ENCODE data around the gene EMILIN1.

The EMILIN1 gene

GRCh38 chr2:27086724-27087593, 8.5 kb downstream of the EMILIN1 start, which contains the start of gene KHK:
Gene KHK, plus strand, starts transcription at chr2:27086772. Its CDS starts 488 bp downstream, at chr2:27087260.
- H3K4me1 ChIP-seq (ENCODE audit: control insufficient read depth, insufficient read depth, low read length): no peaks in the 10 kb centered on the region
- no peaks in the 10 kb centered on the region for H3K9me3 ChIP-seq (ENCODE audit: control insufficient read depth, insufficient read depth, low read length)
- no peaks in the 10 kb centered on the region; the same call in 1 of the 2 replicates for H3K36me3 ChIP-seq (ENCODE audit: control insufficient read depth, insufficient read depth, low read length)
- H3K27me3 ChIP-seq (ENCODE audit: control insufficient read depth, insufficient read depth, low read length): no peaks in the 10 kb centered on the region
- no CpG with 5 or more reads among the region's 54 CpGs for WGBS (ENCODE audit: insufficient coverage, insufficient read length)
- no peak for DNase-seq (ENCODE audit: low read depth, low spot score)
- H3K4me3 ChIP-seq (ENCODE audit: low read length): peak within 1 kb of the TSS; percentile 53; the same call in 1 of the 2 replicates
- H3K27ac ChIP-seq (ENCODE audit: low read length): no peak within 1 kb of the TSS

GRCh38 chr2:27087823-27088410, 9.5 kb downstream of the EMILIN1 start:
- Histone ChIP-seq H3K27me3 (ENCODE audit: control insufficient read depth, insufficient read depth, low read length) (no peaks in the 10 kb centered on the region), H3K9me3 (ENCODE audit: control insufficient read depth, insufficient read depth, low read length) (no peaks in the 10 kb centered on the region), H3K36me3 (ENCODE audit: control insufficient read depth, insufficient read depth, low read length) (no peaks in the 10 kb centered on the region), H3K27ac (ENCODE audit: low read length) (no peak overlapping the region), H3K4me3 (ENCODE audit: low read length) (no peak overlapping the region), H3K4me1 (ENCODE audit: control insufficient read depth, insufficient read depth, low read length) (no peaks in the 10 kb centered on the region)
- no CpG with 5 or more reads among the region's 5 CpGs for WGBS (ENCODE audit: insufficient coverage, insufficient read length)
- no peak for DNase-seq (ENCODE audit: low read depth, low spot score)

DNA sequence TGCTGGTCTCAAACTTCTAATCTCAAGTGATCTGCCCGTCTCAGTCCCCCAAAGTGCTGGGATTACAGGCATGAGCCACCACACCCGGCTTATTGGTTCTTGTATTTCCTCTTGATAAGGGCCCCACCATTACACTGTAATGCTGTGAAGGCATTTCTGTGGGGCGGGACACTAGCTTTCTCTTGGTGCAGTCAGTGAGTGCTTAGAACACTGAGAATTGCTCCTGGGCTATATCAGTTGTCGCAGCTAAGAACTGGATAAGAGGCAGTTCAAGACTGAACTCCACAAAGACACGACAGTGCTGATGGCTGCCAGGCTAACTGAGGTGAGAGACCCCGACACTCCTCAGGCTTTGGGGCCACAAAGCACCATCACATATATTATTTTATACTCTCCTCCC, 10.2 kb downstream of the EMILIN1 start:
- Histone ChIP-seq H3K4me1 (ENCODE audit: control insufficient read depth, insufficient read depth, low read length) (no peaks in the 10 kb centered on the region), H3K36me3 (ENCODE audit: control insufficient read depth, insufficient read depth, low read length) (no peaks in the 10 kb centered on the region), H3K4me3 (ENCODE audit: low read length) (no peak overlapping the region), H3K27ac (ENCODE audit: low read length) (no peak overlapping the region), H3K9me3 (ENCODE audit: control insufficient read depth, insufficient read depth, low read length) (no peaks in the 10 kb centered on the region), H3K27me3 (ENCODE audit: control insufficient read depth, insufficient read depth, low read length) (no peaks in the 10 kb centered on the region)
- no peak for DNase-seq (ENCODE audit: low read depth, low spot score)
- no CpG with 5 or more reads among the region's 6 CpGs for WGBS (ENCODE audit: insufficient coverage, insufficient read length)

DNA sequence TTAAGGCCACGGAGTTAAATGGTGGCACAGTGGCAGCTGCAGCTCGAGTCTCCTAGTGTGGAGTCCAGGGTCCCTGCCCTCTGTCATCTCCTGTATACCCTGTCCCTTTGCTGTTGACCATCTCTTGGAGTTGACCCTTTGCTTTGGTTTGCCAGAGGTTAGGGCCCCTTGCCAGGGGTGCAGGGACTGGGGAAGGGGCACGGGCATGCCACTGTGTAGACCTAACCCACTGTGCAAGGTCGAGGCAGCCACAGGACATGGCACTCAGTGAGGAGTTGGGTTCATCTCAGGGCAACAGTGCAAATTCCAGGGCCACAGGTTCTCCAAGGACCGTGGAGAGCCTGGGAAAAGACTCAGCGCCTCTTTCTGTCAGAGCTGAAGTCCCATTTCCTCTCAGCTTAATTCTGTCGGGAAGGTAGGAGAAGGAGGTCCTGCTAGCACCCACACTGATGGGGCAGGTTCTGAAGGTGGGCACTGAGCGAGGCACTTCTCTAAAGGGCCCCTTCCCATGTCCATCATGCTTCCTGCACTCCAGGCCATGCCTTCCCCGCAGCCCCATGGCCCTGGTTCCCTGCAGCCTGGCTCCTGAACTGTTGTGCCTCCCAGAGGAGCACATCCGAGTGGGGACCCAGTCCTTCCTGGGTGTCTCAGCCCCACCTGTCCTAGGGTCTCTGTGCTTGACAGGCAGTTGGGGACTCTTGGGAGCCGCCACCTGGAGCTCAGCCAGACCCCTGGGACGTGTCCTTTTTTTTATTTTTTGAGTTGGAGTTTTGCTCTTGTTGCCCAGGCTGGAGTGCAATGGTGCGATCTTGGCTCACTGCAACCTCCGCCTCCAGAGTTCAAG, 10.9 kb downstream of the EMILIN1 start:
- H3K4me3 ChIP-seq (ENCODE audit: low read length): no peak overlapping the region
- H3K36me3 ChIP-seq (ENCODE audit: control insufficient read depth, insufficient read depth, low read length): no peaks in the 10 kb centered on the region
- no peaks in the 10 kb centered on the region for H3K4me1 ChIP-seq (ENCODE audit: control insufficient read depth, insufficient read depth, low read length)
- H3K9me3 ChIP-seq (ENCODE audit: control insufficient read depth, insufficient read depth, low read length): no peaks in the 10 kb centered on the region
- no peaks in the 10 kb centered on the region for H3K27me3 ChIP-seq (ENCODE audit: control insufficient read depth, insufficient read depth, low read length)
- no CpG with 5 or more reads among the region's 14 CpGs for WGBS (ENCODE audit: insufficient coverage, insufficient read length)
- H3K27ac ChIP-seq (ENCODE audit: low read length): no peak overlapping the region
- no peak for DNase-seq (ENCODE audit: low read depth, low spot score)

GRCh38 chr2:27091746-27092695, 13.6 kb downstream of the EMILIN1 start:
- Histone ChIP-seq H3K9me3 (ENCODE audit: control insufficient read depth, insufficient read depth, low read length) (no peaks in the 10 kb centered on the region), H3K27me3 (ENCODE audit: control insufficient read depth, insufficient read depth, low read length) (no peaks in the 10 kb centered on the region), H3K36me3 (ENCODE audit: control insufficient read depth, insufficient read depth, low read length) (no peaks in the 10 kb centered on the region), H3K4me1 (ENCODE audit: control insufficient read depth, insufficient read depth, low read length) (no peaks in the 10 kb centered on the region), H3K27ac (ENCODE audit: low read length) (no peak overlapping the region), H3K4me3 (ENCODE audit: low read length) (no peak overlapping the region)
- no peak for DNase-seq (ENCODE audit: low read depth, low spot score)
- no CpG with 5 or more reads among the region's 25 CpGs for WGBS (ENCODE audit: insufficient coverage, insufficient read length)

DNA sequence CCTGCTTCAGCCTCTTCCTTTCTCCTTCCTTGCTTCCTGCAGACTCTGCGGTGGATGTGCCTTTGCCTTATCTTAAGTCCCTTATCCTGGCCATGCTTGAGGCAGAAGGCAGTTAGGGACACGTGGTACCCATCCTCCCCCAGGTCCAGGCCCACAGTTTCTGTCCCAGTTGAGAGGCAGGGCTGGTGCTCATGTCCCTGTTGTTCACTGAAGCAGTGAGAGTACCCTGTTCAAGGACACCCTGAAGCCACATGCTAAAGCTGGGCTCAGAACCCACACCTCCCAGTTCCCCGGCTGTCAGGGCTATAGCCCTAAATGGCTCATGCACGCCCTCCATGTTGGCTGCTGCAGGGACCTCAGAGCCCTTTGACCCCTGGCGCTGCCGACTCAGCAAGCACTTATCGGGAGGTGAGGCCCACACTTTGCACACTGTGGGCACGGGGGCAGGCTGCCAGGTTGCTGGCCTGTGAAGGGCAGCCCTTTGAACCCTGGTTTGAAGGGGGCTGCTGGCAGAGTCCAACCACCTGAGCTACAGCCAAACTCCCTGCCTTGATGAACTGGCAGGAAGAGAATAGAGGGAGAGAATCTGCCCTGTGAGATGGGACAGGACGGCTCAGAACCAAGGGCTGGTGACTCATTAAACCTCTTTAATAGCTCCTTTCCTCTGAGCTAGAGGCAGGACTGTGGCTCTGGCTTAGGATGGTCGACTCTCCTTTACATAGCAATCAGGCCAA, 14.4 kb downstream of the EMILIN1 start:
- Histone ChIP-seq H3K4me1 (ENCODE audit: control insufficient read depth, insufficient read depth, low read length) (no peaks in the 10 kb centered on the region), H3K4me3 (ENCODE audit: low read length) (no peak overlapping the region), H3K36me3 (ENCODE audit: control insufficient read depth, insufficient read depth, low read length) (no peaks in the 10 kb centered on the region), H3K9me3 (ENCODE audit: control insufficient read depth, insufficient read depth, low read length) (no peaks in the 10 kb centered on the region), H3K27me3 (ENCODE audit: control insufficient read depth, insufficient read depth, low read length) (no peaks in the 10 kb centered on the region), H3K27ac (ENCODE audit: low read length) (no peak overlapping the region)
- no peak for DNase-seq (ENCODE audit: low read depth, low spot score)
- no CpG with 5 or more reads among the region's 10 CpGs for WGBS (ENCODE audit: insufficient coverage, insufficient read length)

GRCh38 chr2:27093430-27094352, 15.3 kb downstream of the EMILIN1 start:
- H3K4me1 ChIP-seq (ENCODE audit: control insufficient read depth, insufficient read depth, low read length): no peaks in the 10 kb centered on the region
- H3K27me3 ChIP-seq (ENCODE audit: control insufficient read depth, insufficient read depth, low read length): no peaks in the 10 kb centered on the region
- H3K9me3 ChIP-seq (ENCODE audit: control insufficient read depth, insufficient read depth, low read length): no peaks in the 10 kb centered on the region
- no peaks in the 10 kb centered on the region for H3K36me3 ChIP-seq (ENCODE audit: control insufficient read depth, insufficient read depth, low read length)
- WGBS (ENCODE audit: insufficient coverage, insufficient read length): no CpG with 5 or more reads among the region's 6 CpGs
- DNase-seq (ENCODE audit: low read depth, low spot score): no peak
- no peak overlapping the region for H3K27ac ChIP-seq (ENCODE audit: low read length)
- no peak overlapping the region for H3K4me3 ChIP-seq (ENCODE audit: low read length)

DNA sequence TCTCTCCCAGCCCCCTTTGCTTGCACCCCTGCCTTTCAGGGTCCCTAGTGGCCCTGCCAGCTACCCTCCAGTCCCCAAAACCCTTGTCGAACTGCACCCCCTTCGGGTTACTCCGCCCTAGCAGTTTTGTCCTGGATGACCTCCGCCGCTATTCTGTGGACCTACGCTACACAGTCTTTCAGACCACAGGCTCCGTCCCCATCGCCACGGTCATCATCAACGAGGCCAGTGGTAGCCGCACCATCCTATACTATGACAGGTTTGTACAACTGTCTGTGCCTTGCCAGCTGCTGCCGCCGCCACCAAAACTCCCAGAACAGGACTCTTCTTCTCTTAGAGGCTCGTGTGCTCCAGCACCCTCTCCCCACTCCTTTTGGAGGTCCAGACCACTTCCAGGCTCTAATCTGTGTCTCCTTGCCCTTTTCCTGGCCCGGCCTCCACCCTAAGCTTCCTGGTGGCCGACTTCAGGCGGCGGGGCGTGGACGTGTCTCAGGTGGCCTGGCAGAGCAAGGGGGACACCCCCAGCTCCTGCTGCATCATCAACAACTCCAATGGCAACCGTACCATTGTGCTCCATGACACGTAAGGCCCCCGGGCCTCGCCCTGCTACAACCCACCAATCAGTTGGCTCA, 16.1 kb downstream of the EMILIN1 start:
- H3K9me3 ChIP-seq (ENCODE audit: control insufficient read depth, insufficient read depth, low read length): no peaks in the 10 kb centered on the region
- no CpG with 5 or more reads among the region's 24 CpGs for WGBS (ENCODE audit: insufficient coverage, insufficient read length)
- no peaks in the 10 kb centered on the region for H3K36me3 ChIP-seq (ENCODE audit: control insufficient read depth, insufficient read depth, low read length)
- no peak for DNase-seq (ENCODE audit: low read depth, low spot score)
- no peaks in the 10 kb centered on the region for H3K27me3 ChIP-seq (ENCODE audit: control insufficient read depth, insufficient read depth, low read length)
- H3K4me1 ChIP-seq (ENCODE audit: control insufficient read depth, insufficient read depth, low read length): no peaks in the 10 kb centered on the region
- no peak overlapping the region for H3K4me3 ChIP-seq (ENCODE audit: low read length)
- no peak overlapping the region for H3K27ac ChIP-seq (ENCODE audit: low read length)

All from iPS DF 6.9 (cell line).